ENCODE results near the gene ZDHHC7. TPM values are rescaled to one million over a fixed set of nuclear protein-coding genes. Genes with fewer than 3 reads are reported as not detected.
A peak's percentile ranks its signal among the peaks of the same experiment; 100 is the strongest.
"Not testable (repeated sequence)": the region's sequence is repeated elsewhere in the genome, so short reads cannot be mapped to it uniquely, and the experiment has no call there.

ZDHHC7 gene
- total RNA-seq, 1 experiment from 2014 or later = 59.7 TPM

DNA sequence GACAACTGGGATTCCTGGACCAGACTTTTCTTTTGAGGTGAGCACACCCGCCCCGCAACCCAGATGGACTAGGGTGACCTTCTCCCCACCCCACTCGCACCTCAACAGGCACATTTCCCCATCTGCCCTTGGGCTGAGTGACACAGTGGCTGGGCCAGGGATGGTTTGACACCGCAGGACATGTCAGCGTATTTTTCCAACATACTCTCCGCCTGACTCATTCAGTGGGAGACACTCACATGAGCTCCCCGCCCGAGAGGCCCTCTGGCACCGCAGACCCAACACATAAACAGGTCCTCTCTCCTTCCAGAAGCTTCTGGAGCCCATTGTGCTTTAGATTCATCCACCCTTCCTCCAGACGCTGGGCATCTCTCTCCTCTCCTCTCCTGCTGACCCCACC is 69.4 kb downstream of the ZDHHC7 start:
- peak; percentile 60 for DNase-seq (ENCODE audit: low read depth)

DNA sequence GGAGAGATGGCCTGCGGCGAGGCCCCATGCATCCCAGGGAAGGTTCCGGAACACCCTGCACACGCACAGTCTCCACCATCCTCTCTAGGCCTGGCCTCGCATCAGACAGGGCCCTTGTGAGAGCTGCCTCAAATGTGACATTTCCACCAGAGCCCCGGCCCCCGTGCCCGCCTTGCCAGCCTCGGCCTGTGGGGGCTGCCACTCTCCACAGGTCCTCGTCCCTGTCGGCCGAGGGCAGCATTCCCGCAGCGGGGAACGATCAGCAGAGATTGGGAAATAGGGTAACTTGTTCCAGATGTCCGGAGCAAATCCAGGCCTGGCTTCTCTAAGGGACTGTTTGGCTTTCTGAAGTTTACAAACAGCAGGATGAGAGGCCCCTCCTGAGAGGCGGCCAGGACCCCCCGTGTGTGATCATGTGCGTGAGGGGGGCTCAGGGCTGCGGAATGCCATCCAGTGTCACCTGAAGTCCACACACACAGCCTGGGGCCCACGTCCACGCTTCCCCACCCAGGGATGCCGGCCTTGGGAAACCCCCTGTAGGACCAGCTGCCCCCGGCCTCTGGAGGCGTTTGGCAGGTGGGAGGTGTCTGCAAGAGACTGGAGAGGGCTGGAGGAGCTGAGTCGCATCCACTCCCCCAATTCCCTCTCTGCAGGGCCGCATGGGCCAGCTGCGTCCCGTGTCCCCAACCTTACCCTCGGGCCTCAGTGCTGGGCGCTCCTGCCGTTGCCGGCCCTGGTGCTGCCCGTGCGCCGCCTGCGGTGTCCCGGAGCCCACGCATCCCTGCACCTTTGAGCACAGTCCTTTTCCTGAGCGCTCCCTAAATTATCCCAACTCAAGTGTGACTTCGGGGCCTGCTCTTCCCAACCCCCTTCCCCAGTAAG is 70.4 kb downstream of the ZDHHC7 start:
- no peak for DNase-seq (ENCODE audit: low read depth)

DNA sequence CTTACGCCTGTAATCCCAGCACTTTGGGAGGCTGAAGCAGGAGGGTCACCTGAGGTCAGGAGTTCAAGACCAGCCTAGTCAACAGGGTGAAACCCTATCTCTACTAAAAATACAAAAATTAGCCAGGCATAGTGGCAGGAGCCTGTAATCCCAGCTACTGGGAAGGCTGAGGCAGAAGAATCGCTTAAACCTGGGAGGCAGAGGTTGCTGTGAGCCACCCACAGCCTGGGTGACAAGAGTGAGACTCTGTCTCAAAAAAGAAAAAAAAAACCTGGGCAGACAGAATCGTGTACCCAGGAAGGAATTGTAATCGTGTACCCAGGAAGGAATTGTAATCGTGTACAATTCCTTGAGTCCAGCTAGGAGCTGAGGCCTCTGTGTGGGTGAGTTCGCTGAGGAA is 72.7 kb downstream of the ZDHHC7 start:
- not testable (repeated sequence) for DNase-seq (ENCODE audit: low read depth)

DNA sequence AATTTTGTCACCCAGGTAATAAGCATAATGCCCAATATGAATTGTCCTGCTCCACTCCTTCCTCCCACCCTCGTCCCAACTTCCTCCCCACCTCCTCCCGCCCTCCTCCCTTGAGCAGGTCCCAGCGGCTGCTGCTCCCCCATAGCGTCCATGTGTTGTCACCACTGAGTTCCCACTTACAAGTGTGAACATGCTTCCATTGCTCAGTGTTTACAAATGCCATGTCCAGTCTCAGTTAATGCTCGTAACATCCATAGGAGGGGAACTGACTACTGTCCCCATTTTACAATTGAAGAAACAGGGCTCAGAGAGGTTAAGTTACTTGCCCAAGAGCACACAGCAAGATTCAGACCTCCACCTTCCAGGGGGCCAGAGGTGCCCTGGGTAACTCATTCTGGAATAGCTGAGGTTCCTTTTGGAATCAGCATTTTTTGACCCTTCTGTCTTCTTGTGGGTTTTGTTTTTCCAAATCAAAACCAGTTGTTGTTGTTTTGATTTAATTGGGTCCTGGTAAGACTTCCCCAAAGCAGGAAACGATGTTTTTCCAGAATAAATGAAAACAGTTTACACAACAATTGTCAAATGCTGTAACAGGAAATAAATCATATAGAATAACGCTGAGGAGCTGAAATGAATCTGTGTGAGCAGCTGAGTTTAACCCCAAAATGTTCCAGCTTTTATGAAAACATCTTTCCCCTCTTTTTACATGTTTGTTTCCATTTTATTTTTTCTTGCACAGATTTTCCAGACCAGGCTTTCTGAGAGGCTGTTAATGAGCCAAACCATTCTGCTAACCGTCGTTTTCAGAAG is 73.9 kb downstream of the ZDHHC7 start:
- DNase-seq (ENCODE audit: low read depth) = no peak

DNA sequence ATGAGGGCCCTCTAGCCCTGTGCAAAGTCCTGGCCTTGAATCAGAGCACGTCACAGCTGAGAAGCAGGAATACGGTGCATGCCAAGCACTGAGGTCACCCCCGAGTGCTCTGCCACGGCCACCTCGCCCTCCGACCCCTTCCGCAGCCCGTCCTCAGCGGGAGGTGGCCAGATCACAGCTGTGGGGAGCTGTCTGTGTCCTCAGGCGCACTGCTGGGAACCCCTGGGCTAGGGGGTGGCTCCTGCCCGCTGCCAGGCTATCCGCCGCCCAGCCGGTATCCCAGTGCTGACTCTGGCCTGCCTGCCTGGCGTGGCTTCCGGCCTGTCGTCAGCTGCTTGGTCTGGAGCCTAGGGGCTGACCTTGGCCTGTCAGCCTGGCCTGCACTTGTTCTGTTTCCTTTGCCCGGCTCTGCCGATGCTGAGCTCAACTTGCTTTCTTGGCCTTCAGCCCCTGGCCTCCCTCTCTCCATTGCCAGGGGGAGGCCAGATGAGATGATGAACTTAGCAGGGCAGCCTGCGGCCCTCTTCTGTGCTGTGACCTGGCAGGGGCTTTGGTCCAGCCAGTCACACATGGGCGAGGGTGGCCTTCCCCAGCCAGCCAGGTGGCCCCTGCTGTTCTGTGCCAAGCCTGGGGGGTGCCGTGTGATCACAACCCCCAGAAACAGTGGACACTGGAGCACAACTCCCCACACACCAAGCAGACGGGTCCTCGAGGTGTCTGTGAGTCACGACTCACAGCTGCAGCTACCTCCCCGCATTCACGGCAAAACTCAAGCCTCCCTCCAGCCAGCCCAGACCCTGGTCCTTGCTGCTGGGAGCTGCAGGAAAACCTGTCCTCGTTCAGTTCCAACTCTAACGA is 77.3 kb downstream of the ZDHHC7 start:
- DNase-seq (ENCODE audit: low read depth) = no peak

DNA sequence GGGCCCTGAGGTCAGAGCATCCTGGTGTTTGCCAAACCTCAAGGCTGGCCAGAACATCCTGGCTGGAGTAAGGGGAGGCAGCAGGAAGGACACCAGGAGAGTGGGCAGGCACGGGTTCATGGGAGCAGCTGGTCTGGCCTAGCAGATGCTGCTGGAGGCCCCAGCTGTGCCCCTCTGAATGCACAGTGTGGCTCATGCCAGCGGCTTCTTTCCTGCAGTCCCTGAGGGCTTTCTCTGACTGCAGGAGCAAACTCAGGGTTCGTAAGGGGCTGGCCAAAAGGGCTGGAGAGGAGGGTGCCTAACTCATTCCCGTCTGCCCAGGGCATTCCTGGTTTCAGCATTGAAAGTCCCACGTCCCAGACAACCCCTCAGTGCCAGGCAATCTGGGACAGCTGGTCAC is 78.7 kb downstream of the ZDHHC7 start:
- DNase-seq (ENCODE audit: low read depth) = no peak

DNA sequence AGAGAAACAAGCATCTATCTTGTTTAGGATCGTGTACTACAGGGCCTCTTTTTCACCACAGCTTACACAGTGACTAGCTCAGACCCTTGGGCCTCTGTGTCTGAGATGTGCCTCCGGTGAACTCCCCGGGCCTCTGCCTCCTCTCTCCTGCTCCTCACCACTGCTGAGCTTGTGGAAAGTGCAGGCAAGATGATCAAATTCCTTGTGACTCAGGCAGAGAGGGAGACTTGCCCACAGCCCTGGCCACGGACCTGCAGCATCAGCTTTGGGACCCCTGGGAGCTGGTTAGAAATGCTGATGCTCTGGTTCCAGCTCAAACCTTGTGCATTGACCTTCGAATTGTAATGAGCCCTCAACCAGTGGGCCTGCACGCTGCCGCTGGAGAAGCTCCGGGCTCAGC is 79.8 kb downstream of the ZDHHC7 start:
- DNase-seq (ENCODE audit: low read depth) = no peak

DNA sequence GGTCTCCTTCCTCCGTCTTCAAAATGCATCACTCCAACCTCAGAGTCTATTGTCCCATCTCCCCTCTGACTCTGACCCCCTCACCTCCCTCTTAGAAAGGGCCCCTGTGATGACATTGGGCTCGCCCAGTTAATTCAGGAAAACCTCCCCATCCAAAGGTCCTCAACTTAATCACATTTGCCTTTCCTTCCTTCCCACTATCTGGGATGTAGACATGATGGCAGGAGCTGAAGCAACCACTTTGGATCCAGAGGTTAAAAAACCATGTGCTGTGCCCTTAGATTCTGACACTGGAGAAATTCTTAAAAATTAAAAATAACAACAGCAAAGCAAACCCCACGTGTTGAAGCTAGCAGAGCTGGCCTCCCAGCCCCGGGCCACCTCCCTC is 80.2 kb downstream of the ZDHHC7 start:
- DNase-seq (ENCODE audit: low read depth) = no peak

DNA sequence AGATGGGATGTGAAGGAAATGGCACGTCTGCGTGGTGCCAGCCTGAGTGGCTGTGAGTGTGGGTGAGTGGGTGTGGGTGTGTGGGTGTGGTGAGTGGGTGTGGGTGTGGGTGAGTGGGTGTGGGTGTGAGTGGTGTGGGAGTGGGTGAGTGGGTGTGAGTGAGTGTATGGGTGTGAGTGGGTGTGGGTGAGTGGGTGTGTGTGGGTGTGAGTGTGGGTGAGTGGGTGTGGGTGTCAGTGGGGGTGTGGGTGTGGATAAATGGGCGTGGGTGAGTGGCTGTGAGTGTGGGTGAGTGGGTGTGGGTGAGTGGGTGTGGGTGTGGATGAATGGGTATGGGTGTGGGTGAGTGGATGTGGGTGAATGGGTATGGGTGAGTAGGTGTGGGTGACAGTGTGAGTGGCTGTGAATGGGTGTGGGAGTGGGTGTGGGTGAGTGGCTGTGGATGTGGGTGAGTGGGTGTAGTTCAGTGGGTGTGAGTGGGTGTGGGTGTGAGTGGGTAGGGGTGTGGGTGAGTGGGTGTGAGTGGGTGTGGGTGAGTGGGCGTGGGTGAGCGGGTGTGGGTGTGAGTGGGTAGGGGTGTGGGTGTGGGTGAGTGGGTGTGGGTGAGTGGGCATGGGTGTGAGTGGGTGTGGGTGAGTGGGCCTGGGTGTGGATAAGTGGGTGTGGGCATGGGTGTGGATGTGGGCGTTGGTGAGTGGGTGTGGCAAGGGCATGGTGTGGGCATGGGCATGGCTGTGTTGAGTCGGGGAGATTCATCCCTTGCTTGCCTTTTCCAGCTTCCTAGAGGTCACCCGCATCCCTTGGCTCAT is 80.8 kb downstream of the ZDHHC7 start:
- DNase-seq (ENCODE audit: low read depth) = no peak

DNA sequence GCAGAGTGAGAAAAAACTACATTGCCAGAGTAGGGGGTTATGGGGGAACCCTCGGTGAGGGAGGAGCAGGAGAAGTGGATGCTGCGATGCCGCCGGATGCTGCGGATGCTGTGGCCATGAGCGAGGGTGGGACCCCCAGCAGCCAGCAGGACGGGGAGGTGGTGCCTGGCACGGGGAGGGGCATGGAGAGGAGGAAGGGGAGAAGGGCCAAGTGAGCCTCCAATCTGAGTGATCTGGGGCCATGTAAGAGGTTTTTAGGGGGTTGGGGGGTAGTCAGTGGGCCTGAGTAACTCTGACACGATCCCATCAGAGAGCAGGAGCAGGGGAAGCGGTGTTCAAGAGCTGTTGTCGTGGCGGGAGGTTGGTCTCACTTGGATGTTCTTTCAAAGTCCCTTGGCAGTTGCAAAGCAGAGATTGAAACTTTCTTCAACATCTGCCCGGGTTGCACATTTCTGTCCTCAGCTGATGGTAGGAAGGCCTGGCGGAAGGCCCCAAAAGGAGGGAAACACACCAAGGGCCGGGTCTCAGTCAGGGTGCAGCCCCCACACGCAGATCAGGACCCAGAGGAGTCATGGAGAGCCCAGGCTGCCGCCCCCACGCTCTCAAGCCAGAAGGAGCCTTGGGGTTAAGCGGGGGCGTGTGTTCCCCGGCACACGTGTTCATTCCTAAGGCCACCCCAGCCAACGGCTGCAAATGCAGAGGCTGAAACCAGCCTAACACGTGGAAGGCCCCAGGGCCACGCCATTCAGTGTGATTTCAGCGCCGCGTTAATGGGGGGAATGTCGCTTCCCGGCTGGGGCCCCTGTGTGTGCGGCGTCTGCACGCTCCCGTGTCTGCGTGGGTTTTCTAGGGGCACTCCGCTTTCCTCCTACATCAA is 81.7 kb downstream of the ZDHHC7 start:
- no peak for DNase-seq (ENCODE audit: low read depth)

DNA sequence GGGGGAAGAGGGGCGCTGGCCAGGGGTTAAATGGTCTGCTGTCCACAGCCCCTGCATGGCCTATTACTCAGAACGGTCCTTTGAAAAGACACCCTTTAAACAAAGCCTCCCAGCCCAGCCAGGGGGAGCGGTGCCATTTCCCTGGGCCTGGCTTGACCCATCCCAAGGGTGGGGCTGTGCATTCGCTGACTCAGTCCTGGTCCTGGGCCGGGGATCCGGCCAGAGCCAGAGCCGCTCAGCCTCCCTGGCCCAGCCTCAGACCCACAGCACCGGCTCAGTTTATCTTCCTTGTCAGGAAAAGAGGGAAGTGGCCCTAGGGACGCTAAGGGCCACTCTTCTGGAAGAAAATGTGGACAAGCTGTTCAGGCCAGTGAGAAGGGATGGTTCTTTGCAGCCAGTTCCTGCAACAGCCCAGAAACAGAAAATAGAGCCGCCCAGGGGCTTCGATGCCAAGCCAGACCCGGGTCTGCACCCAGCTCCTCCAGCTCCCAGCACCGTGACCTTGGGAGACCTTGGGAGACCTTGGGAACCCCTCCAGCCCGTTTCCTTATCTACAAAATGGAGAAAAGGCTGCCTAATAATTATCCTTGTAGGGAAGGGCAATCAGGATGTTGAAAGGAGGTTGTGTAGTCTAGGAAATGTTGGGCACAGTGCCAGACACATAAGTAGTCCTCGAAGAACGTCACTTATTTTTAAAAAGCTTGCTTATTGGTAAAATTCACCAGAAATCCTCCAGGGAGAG is 82.5 kb downstream of the ZDHHC7 start:
- DNase-seq (ENCODE audit: low read depth) = no peak

DNA sequence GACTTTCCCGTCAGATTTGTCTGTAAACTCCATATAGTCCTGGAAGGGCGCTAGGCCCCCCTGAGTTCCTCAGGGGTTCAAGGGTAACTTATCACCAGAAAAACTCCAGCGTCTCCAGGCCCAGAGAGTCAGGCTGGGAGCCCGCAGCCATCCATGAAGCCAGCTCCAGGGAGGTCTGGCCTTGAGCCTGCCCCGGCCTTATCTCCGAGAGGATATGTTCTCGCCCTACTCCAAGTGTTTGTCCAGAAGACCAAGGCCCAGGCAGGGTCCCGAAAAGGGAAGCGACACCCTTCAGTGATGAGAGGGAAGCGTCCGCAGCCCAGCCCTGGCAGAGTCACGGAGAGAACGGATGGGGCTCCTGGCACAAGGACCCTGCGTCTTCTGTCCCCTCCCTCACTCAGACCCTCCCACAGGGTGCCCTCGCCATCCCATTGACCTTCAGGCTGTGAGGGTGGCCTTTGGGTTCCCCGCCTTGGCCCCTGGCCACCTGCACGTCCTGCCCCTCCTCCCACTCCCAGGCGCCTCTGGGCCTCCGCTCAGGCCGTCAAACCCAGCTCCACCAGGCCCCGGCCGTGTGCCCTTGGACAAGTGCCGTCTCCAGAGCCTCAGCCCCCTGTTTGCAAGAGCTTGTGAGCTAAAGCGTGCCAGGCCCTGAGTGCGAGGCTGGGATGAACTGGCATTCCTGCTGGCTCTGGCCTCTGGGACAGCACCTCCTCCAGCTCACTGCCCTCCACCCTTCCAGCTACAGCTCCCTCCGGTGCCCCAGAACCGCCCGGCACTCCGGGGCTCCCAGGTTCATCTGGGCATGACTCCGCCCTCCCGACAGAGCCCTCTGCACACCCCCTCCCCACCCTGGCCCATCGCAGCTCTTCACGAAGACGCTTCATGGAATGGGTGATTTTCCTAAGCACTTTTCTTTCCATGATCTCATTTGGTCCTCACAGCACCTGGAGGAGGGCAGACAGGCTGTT is 83.4 kb downstream of the ZDHHC7 start:
- DNase-seq (ENCODE audit: low read depth) = no peak

DNA sequence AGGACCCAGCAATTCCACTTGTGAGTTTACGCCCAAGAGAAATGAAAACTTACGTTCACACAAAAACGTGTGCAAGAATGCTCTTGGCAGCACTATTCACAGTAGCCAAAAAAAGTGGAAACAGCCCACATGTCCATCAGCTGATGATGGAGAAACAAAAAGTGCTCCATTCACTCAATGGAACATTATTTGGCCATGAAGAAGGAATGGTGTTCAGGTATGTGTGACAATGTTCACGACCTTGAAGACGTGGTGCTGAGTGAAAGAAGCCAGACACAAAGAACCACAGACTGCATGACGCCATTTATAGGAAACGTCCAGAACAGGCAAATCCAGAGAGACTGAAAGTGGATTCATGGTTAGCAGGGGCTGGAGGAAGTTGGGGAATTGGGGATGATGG is 84.9 kb downstream of the ZDHHC7 start:
- no peak for DNase-seq (ENCODE audit: low read depth)

DNA sequence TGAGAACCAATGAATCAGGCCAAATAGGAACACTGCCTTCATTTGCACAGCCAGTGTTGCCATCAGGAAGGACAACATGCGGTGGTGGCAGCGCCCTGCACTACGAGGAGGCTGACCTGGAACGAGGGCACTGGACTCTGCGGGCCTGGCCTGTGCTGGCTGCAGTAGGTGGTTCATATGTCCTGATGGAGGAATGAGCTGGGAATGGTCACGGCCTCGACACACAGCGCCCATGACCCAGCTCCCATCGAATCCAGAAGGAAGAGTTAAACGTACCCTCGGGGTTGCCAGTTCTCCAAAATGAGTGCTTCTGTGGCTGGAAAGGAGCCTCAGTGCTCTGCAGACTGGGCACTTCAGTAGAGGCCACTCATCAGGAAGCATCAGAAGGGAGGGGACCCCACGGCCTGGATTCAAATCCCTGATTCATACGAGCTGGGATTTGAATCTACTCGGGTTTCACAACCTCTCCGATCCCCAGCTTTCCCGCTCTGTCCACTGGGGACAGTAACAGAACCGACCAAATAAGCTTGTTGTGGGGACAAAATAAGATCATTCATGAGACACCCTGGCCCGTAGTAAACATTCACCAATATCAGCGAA is 85.5 kb downstream of the ZDHHC7 start:
- no peak for DNase-seq (ENCODE audit: low read depth)

DNA sequence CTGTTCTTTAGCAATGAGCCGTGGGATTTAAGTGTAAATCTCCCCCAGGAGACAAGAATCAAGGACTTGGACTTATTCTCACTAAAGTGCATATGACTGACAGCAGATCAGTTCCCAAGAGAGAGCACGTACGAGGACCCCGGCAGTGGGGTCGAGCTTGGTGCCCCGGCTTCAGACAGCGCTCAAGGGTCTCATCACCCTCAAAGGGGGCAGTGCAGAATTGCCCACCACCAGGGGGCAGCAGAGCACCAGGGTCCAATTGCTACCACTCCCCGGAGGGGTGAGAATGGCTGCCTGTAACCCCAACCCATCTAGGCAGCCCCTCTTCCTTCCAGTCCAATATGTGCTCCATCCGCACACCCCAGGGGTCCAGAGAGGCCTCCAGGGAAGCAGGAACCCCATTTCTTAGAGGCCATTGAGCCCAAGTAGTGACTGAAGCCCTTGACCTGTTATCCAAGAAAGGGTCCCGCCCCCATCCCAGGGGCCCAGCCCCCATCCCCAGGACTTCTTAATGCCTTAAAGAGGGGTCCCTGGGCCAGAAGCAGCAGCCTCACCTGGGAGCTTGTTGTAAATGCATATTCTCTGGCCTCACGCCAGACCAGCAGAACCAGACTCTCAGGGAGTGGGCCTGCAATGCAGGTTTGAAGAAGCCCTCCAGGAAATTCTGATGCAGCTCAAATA is 86.1 kb downstream of the ZDHHC7 start:
- no peak for DNase-seq (ENCODE audit: low read depth)

DNA sequence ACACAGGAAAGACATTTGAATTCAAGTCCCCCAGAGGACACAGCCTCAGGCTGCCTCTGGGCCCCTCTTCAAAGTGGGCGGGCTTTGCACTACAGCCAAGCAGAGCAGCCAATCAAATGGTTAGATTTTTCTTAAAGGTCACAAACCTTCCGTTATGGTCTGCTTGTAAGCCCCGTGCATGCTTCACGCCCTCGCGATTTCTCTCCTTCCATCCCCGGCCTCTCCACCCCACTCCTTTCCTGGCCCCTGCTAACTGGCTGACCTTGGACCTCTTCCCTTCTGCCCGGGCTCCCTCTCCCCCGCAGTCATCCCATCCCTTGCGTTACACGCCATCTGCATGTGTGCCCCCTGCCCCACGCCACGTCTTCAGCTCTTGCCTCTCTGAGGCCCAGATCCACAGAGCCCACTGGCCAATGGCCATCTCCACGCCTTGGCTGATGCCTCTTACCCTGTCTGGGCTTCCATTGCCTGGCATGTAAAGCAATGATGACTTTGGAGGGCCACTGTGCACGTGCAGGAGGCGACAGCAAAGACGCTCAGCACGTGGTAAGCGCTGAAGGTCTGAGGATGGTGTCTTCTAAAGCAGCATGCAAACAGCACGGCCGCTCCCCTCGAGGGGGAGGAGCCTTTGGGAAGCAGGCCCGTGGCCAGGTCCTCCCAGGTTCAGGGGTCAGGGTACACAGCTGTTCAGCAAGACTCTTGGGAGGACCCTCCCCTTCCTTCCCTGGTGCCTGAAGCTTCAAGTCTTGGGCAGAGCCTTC is 86.8 kb downstream of the ZDHHC7 start:
- no peak for DNase-seq (ENCODE audit: low read depth)

All from HT1080 (cell line).